Astrocyte (in vitro differentiated cells and primary cell): ENCODE data around the gene NIF3L1.

Experiments used
- CTCF ChIP-seq: IDR thresholded peaks from 2 replicates; pipeline ENCODE4 v1.5.1; 2011; ENCODE audit warnings: low read depth, mild to moderate bottlenecking, inconsistent platforms, low read length, moderate library complexity; ENCODE audit not compliant: insufficient read depth
- EZH2 ChIP-seq: IDR thresholded peaks from 2 replicates; pipeline ENCODE4 v1.6.1; 2012; ENCODE audit warnings: mild to moderate bottlenecking, low read length, inconsistent platforms; ENCODE audit not compliant: insufficient read depth

GRCh38 chr2:200877443-200877842 is 11.7 kb upstream of the NIF3L1 start:
- TF ChIP-seq EZH2: no peak
- TF ChIP-seq CTCF: no peak
